ENCODE data around the gene SCAI.

The SCAI gene

DNA sequence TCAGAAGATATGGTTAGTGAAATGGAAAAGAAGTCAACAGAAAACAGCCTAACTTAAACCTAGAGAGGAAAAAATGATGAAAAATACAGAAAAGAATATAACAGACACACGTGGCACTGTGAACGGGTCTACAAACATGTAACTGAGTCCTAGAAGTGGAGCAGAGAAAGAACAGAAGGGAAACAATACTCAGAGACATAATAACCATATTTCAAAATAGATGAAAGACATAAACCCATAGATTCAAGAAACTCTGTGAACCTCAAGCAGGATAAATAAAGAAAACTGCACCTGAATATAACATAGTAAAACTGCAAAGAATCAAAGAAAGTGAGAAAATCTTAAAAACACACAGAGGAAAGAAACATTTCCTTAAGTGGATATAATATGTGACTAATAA, 134.7 kb downstream of the SCAI start:
- Histone ChIP-seq H3F3A (ENCODE audit: low read depth) (no peaks in the 10 kb centered on the region), H3K9me2 (replicated peaks; ENCODE audit: low read depth, low read length) (no peaks in the 10 kb centered on the region), H3K27me3 (ENCODE audit: insufficient read depth, low read length, poor library complexity, severe bottlenecking) (no peaks in the 10 kb centered on the region), H3K9ac (ENCODE audit: low read depth, low read length, poor library complexity, severe bottlenecking) (no peak overlapping the region), H2AFZ (ENCODE audit: low read length) (no peak overlapping the region), H3K4me1 (ENCODE audit: insufficient read depth, low read length, poor library complexity, severe bottlenecking) (no peaks in the 10 kb centered on the region), H3K4me2 (ENCODE audit: low read depth, low read length, poor library complexity, severe bottlenecking) (no peak overlapping the region), H4K20me1 (ENCODE audit: insufficient read depth, low read length, poor library complexity, severe bottlenecking) (no peaks in the 10 kb centered on the region), H3K4me3 (ENCODE audit: low read length, poor library complexity, severe bottlenecking) (no peak overlapping the region), H3K79me2 (ENCODE audit: insufficient read depth, low read length) (no peaks in the 10 kb centered on the region), H3K36me3 (ENCODE audit: insufficient read depth, low read length) (peaks cover 27% of the 10 kb centered on the region), H3K9me3 (ENCODE audit: insufficient read depth, low read depth, low read length) (no peaks in the 10 kb centered on the region)
- TF ChIP-seq, protein P1, sequence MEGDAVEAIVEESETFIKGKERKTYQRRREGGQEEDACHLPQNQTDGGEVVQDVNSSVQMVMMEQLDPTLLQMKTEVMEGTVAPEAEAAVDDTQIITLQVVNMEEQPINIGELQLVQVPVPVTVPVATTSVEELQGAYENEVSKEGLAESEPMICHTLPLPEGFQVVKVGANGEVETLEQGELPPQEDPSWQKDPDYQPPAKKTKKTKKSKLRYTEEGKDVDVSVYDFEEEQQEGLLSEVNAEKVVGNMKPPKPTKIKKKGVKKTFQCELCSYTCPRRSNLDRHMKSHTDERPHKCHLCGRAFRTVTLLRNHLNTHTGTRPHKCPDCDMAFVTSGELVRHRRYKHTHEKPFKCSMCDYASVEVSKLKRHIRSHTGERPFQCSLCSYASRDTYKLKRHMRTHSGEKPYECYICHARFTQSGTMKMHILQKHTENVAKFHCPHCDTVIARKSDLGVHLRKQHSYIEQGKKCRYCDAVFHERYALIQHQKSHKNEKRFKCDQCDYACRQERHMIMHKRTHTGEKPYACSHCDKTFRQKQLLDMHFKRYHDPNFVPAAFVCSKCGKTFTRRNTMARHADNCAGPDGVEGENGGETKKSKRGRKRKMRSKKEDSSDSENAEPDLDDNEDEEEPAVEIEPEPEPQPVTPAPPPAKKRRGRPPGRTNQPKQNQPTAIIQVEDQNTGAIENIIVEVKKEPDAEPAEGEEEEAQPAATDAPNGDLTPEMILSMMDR (conservative IDR thresholded peaks at IDR 0.05; ENCODE audit: low read length) = no peak
- no peak for TF ChIP-seq EZH2phosphoT487 (IDR thresholded peaks at IDR 0.05; ENCODE audit: borderline replicate concordance)

DNA sequence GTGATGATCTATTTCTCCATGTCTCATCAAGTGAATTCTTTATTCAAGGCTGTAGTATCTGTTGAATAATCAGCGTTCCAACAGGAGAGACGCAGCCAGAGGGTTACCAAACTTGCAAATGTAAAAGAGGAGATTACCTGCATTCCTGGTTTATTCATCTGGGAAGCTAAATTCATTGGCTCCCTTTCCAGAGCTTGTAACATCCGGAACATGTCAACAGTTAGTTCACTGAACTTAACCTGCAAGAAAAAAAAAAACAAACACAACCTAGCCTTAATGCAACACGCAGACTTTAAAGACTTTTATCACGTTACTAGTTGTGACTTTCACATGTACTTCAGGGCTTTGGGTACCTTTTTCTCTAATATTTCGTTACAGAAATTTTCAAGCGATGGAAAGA, 140.0 kb downstream of the SCAI start:
- Histone ChIP-seq H3K36me3 (ENCODE audit: insufficient read depth, low read length) (peaks cover 54% of the 10 kb centered on the region; the same call in 1 of the 2 replicates), H3K4me3 (ENCODE audit: low read length, poor library complexity, severe bottlenecking) (no peak overlapping the region), H3K9me3 (ENCODE audit: insufficient read depth, low read depth, low read length) (no peaks in the 10 kb centered on the region), H3K9ac (ENCODE audit: low read depth, low read length, poor library complexity, severe bottlenecking) (no peak overlapping the region), H3K4me2 (ENCODE audit: low read depth, low read length, poor library complexity, severe bottlenecking) (no peak overlapping the region), H3K27me3 (ENCODE audit: insufficient read depth, low read length, poor library complexity, severe bottlenecking) (no peaks in the 10 kb centered on the region), H3F3A (ENCODE audit: low read depth) (no peaks in the 10 kb centered on the region), H2AFZ (ENCODE audit: low read length) (no peak overlapping the region), H3K79me2 (ENCODE audit: insufficient read depth, low read length) (no peaks in the 10 kb centered on the region), H3K4me1 (ENCODE audit: insufficient read depth, low read length, poor library complexity, severe bottlenecking) (no peaks in the 10 kb centered on the region), H3K9me2 (replicated peaks; ENCODE audit: low read depth, low read length) (no peaks in the 10 kb centered on the region), H4K20me1 (ENCODE audit: insufficient read depth, low read length, poor library complexity, severe bottlenecking) (no peaks in the 10 kb centered on the region)
- no peak for TF ChIP-seq EZH2phosphoT487 (IDR thresholded peaks at IDR 0.05; ENCODE audit: borderline replicate concordance)
- TF ChIP-seq, protein P1 (conservative IDR thresholded peaks at IDR 0.05; ENCODE audit: low read length) = no peak

DNA sequence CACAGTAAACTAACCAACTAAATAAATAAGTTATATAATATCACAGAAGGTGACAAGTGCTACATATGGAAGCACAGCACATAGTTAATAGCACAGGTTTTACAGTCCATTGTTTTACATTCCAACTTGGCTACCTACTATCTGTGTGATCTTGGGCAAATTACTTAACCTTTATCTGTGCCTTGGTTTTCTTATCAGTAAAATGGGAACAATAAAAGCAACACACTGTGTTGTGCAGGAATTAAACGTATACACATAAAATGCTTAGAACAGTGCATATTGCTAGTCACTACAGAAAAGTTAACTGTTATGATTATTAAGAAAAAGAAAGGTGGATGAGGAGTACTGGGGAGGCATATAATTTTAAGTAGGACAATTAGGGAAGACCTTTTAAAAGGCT, 159.6 kb downstream of the SCAI start:
- H3K36me3 ChIP-seq (ENCODE audit: insufficient read depth, low read length) = peaks cover 37% of the 10 kb centered on the region; the same call in 1 of the 2 replicates
- H3K9ac ChIP-seq (ENCODE audit: low read depth, low read length, poor library complexity, severe bottlenecking) = no peak overlapping the region
- no peak overlapping the region for H3K4me2 ChIP-seq (ENCODE audit: low read depth, low read length, poor library complexity, severe bottlenecking)
- H3K79me2 ChIP-seq (ENCODE audit: insufficient read depth, low read length) = no peaks in the 10 kb centered on the region
- no peaks in the 10 kb centered on the region for H3K27me3 ChIP-seq (ENCODE audit: insufficient read depth, low read length, poor library complexity, severe bottlenecking)
- H3F3A ChIP-seq (ENCODE audit: low read depth) = no peaks in the 10 kb centered on the region
- no peaks in the 10 kb centered on the region for H3K9me2 ChIP-seq (replicated peaks; ENCODE audit: low read depth, low read length)
- no peaks in the 10 kb centered on the region for H3K4me1 ChIP-seq (ENCODE audit: insufficient read depth, low read length, poor library complexity, severe bottlenecking)
- no peak for TF ChIP-seq EZH2phosphoT487 (IDR thresholded peaks at IDR 0.05; ENCODE audit: borderline replicate concordance)
- TF ChIP-seq, protein P1 (conservative IDR thresholded peaks at IDR 0.05; ENCODE audit: low read length) = no peak
- no peaks in the 10 kb centered on the region for H3K9me3 ChIP-seq (ENCODE audit: insufficient read depth, low read depth, low read length)
- H4K20me1 ChIP-seq (ENCODE audit: insufficient read depth, low read length, poor library complexity, severe bottlenecking) = no peaks in the 10 kb centered on the region
- H3K4me3 ChIP-seq (ENCODE audit: low read length, poor library complexity, severe bottlenecking) = no peak overlapping the region
- no peak overlapping the region for H2AFZ ChIP-seq (ENCODE audit: low read length)

All from Loucy (cell line).